ENCODE data around the gene ZNF423.
"Not testable (repeated sequence)": the region's sequence is repeated elsewhere in the genome, so short reads cannot be mapped to it uniquely, and the experiment has no call there.

DNA sequence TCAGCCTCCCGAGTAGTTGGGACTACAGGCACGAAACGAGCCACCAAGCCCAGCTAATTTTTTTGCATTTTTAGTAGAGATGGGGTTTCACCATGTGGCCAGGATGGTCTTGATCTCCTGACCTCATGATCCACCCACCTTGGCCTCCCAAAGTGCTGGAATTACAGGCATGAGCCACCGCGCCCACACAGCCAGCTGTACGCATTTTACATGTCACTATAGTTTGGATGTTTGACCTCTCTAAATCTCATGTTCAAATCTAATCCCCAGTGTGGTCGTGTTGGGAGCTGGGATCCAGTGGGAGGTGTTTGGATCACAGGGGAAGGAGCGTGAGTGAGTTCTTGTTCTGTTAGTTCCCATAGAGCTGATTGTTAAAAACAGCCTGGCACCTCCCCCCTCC is 293.0 kb downstream of the ZNF423 start:
- TF ChIP-seq, protein P1, sequence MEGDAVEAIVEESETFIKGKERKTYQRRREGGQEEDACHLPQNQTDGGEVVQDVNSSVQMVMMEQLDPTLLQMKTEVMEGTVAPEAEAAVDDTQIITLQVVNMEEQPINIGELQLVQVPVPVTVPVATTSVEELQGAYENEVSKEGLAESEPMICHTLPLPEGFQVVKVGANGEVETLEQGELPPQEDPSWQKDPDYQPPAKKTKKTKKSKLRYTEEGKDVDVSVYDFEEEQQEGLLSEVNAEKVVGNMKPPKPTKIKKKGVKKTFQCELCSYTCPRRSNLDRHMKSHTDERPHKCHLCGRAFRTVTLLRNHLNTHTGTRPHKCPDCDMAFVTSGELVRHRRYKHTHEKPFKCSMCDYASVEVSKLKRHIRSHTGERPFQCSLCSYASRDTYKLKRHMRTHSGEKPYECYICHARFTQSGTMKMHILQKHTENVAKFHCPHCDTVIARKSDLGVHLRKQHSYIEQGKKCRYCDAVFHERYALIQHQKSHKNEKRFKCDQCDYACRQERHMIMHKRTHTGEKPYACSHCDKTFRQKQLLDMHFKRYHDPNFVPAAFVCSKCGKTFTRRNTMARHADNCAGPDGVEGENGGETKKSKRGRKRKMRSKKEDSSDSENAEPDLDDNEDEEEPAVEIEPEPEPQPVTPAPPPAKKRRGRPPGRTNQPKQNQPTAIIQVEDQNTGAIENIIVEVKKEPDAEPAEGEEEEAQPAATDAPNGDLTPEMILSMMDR (IDR thresholded peaks at IDR 0.05): not testable (repeated sequence)
- TF ChIP-seq POLR2A (IDR thresholded peaks at IDR 0.05): not testable (repeated sequence)

All from right lobe of liver (tissue), 4 donors.